ENCODE measurements around the gene DNAJB1. TPM values are rescaled to one million over a fixed set of nuclear protein-coding genes. Genes with fewer than 3 reads are reported as not detected.

DNAJB1 gene
- total and polyA plus RNA-seq, 2 of the 13 experiments (the other 11 are each of a cell fraction or from before 2014, with no cell fraction given): 87.5 to 97.3 TPM

DNA sequence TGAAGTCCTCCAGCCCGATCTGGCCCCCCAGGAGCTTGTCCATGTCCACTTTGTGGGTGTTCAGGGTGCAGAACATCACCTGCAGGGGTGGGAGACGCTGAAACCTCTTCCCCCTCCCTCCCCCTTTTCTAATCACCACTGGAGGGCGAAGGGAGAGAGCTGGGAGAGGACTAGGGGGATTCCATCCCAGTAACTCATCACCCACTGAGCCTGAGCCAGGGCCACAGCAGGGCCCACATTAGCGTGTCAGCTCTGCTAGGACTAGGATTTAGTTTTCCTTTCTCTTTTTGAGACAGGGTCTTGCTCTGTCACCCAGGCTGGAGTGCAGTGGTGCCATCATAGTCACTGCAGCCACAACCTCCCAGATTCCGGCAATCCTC, 37.5 kb downstream of the DNAJB1 start (continued):
- TF ChIP-seq SMARCC2 (IDR thresholded peaks at IDR 0.05) (no peak), SKI (IDR thresholded peaks at IDR 0.05; ENCODE audit: partially characterized antibody) (no peak), SYNCRIP (IDR thresholded peaks at IDR 0.05; ENCODE audit: insufficient read depth, low read depth, low read length) (no peak), ZNF619 (CRISPR knock-in tag; IDR thresholded peaks at IDR 0.05) (no peak), CENPT (CRISPR knock-in tag; IDR thresholded peaks at IDR 0.05; ENCODE audit: low read depth) (no peak), NONO (IDR thresholded peaks at IDR 0.05) (no peak), NONO (CRISPR knock-in tag; conservative IDR thresholded peaks at IDR 0.05) (no peak), ZFP36L2 (CRISPR knock-in tag; IDR thresholded peaks at IDR 0.05) (no peak)
- TF ChIP-seq, protein P1, sequence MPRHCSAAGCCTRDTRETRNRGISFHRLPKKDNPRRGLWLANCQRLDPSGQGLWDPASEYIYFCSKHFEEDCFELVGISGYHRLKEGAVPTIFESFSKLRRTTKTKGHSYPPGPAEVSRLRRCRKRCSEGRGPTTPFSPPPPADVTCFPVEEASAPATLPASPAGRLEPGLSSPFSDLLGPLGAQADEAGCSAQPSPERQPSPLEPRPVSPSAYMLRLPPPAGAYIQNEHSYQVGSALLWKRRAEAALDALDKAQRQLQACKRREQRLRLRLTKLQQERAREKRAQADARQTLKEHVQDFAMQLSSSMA (CRISPR knock-in tag; IDR thresholded peaks at IDR 0.05): no peak
- TF ChIP-seq, protein P2, sequence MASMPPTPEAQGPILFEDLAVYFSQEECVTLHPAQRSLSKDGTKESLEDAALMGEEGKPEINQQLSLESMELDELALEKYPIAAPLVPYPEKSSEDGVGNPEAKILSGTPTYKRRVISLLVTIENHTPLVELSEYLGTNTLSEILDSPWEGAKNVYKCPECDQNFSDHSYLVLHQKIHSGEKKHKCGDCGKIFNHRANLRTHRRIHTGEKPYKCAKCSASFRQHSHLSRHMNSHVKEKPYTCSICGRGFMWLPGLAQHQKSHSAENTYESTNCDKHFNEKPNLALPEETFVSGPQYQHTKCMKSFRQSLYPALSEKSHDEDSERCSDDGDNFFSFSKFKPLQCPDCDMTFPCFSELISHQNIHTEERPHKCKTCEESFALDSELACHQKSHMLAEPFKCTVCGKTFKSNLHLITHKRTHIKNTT (CRISPR knock-in tag; IDR thresholded peaks at IDR 0.05): no peak

DNA sequence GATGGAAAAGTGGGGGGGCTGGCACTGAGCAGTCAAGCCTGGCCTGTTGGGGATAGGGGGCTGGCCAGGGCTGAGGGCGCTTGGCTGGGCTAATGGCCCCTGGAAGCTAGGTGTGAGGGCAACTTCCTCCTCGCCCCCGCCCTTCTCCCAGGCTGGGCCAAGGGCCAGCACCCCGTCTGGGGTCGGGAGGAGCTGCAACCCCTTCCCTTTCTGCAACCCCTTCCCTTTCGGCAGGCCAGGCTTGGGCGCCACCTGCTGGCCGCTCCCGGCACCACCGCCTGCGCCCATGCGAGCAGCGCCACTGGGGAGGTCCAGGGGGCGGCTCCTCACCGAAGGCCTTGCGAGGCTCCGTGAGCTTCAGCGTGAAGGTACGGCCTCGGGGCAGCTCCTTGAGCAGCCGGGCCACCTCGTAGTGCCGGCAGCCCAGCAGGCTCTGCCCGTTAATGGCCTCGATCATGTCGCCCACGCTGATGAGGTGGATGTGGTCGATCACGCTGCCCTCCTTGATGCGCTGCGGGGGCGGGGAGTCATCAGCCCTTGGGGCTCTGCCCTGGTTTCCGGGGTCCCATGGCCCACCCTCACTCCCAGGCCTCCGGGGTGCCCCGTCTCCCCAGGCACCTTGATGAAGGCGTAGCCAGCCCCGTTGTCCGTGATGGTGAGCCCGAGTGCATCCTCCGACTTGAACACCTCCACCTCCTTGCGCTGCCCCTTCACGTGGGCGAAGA, 38.1 kb downstream of the DNAJB1 start:
- no peak overlapping the region for H3K4me3 ChIP-seq (replicated peaks in 1 of 3; ENCODE audit: insufficient read depth in 1 of 3, low read depth in 2 of 3, low read length in 3 of 3)
- H2AFZ ChIP-seq (ENCODE audit: low read length): no peak overlapping the region
- CTCF ChIA-PET (ENCODE audit: low intra/inter-chr PET ratio, low total read pairs): no interaction called here
- WGBS (ENCODE audit: low lambda C conversion rate): 93% methylated on average over 18 of the region's 43 CpGs
- H3K4me1 ChIP-seq (ENCODE audit: insufficient read depth, low read length): peaks cover 6% of the 10 kb centered on the region; the same call in 1 of the 2 replicates
- in situ Hi-C loops (cut with HindIII; ENCODE audit: extremely low pct_ligation_motif_present, low pct_unique_long_range_greater_than_20kb): no loop called here
- DNase-seq (ENCODE audit: low spot score) (no peak), ATAC-seq (peak; percentile 47), FAIRE-seq (no peak)
- H3K36me3 ChIP-seq (replicated peaks in 1 of 2; ENCODE audit: control insufficient read depth in 1 of 2, insufficient read depth in 2 of 2, low read length in 2 of 2): peaks cover 4 to 17% of the 10 kb centered on the region in 2 experiments; a peak in 3 of 5 replicates
- H3K9ac ChIP-seq (ENCODE audit: insufficient read depth, low read depth, low read length): no peak overlapping the region
- no peaks in the 10 kb centered on the region for H4K20me1 ChIP-seq (ENCODE audit: insufficient read depth, low read length)
- BruUV-seq (replicated peaks): no TSS peak
- H3K9me3 ChIP-seq (ENCODE audit: low read length): no peaks in the 10 kb centered on the region
- no peaks in the 10 kb centered on the region for H3K79me2 ChIP-seq (ENCODE audit: insufficient read depth, low read length)
- H3K27ac ChIP-seq (ENCODE audit: extremely low read length, insufficient read depth, low read length): no peak overlapping the region
- POLR2A ChIA-PET: no interaction called here
- no peaks in the 10 kb centered on the region for H3K27me3 ChIP-seq (ENCODE audit: control insufficient read depth in 1 of 2, insufficient read depth in 2 of 2, low read length in 2 of 2)
- intact Hi-C loops (cut with micrococcal nuclease; ENCODE audit: unreplicated experiment): no loop called here
- H3K4me2 ChIP-seq (ENCODE audit: low read depth, low read length): no peak overlapping the region
- TF ChIP-seq ZNF547 (CRISPR knock-in tag; IDR thresholded peaks at IDR 0.05) (no peak), ATF7-NPFF (CRISPR knock-in tag; IDR thresholded peaks at IDR 0.05; ENCODE audit: low read depth) (no peak), ZBTB38 (CRISPR knock-in tag; IDR thresholded peaks at IDR 0.05) (peak; percentile 80), FLYWCH1 (CRISPR knock-in tag; IDR thresholded peaks at IDR 0.05) (no peak), ZFP36L2 (CRISPR knock-in tag; IDR thresholded peaks at IDR 0.05) (no peak), WIZ (CRISPR knock-in tag; IDR thresholded peaks at IDR 0.05) (no peak), KMT2B (CRISPR knock-in tag; IDR thresholded peaks at IDR 0.05) (no peak), ZKSCAN8 (CRISPR knock-in tag; IDR thresholded peaks at IDR 0.05; ENCODE audit: borderline replicate concordance) (no peak), PHF5A (CRISPR knock-in tag; IDR thresholded peaks at IDR 0.05; ENCODE audit: low read depth, unreplicated experiment) (no peak)
- TF ChIP-seq, protein P3, sequence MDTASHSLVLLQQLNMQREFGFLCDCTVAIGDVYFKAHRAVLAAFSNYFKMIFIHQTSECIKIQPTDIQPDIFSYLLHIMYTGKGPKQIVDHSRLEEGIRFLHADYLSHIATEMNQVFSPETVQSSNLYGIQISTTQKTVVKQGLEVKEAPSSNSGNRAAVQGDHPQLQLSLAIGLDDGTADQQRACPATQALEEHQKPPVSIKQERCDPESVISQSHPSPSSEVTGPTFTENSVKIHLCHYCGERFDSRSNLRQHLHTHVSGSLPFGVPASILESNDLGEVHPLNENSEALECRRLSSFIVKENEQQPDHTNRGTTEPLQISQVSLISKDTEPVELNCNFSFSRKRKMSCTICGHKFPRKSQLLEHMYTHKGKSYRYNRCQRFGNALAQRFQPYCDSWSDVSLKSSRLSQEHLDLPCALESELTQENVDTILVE (CRISPR knock-in tag; IDR thresholded peaks at IDR 0.05): no peak
- TF ChIP-seq, protein P4, sequence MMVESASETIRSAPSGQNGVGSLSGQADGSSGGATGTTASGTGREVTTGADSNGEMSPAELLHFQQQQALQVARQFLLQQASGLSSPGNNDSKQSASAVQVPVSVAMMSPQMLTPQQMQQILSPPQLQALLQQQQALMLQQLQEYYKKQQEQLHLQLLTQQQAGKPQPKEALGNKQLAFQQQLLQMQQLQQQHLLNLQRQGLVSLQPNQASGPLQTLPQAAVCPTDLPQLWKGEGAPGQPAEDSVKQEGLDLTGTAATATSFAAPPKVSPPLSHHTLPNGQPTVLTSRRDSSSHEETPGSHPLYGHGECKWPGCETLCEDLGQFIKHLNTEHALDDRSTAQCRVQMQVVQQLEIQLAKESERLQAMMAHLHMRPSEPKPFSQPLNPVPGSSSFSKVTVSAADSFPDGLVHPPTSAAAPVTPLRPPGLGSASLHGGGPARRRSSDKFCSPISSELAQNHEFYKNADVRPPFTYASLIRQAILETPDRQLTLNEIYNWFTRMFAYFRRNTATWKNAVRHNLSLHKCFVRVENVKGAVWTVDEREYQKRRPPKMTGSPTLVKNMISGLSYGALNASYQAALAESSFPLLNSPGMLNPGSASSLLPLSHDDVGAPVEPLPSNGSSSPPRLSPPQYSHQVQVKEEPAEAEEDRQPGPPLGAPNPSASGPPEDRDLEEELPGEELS (CRISPR knock-in tag; IDR thresholded peaks at IDR 0.05): no peak
